Raji (cell line): ENCODE data around the gene PRR14.

Experiments
- POLR2A ChIP-seq: IDR thresholded peaks from 2 replicates; pipeline ENCODE4 v1.6.1; 2011; ENCODE audit warnings: low read depth, low read length, control low read depth; ENCODE audit not compliant: insufficient read depth

The PRR14 gene

DNA sequence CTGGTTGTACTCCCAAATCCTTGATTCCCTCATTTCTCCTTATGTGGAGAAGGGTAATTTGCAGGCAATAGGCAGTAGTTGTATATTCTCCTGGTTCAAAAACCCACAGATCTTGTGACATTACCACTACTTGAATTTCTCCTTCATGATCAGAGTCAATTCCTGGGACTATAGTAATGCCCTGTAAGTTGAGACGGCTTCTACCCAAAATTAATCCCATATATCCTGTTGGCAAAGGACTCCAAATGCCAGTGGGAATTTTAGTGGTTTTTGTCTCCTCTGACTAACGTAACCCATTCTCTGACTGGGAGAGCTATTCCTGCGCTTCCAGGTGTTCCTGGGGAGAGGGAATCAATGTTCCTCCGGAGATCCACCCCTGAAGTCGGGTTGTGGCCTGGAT lies 29.0 kb upstream of the PRR14 start:
- no peak for TF ChIP-seq POLR2A

- no peak for TF ChIP-seq POLR2A
Observed at GRCh38 chr16:30622455-30623032, 28.2 kb upstream of the PRR14 start.

GRCh38 chr16:30623536-30624283 lies 27.1 kb upstream of the PRR14 start:
- no peak for TF ChIP-seq POLR2A

- TF ChIP-seq POLR2A = no peak
Observed at GRCh38 chr16:30626236-30626635, 24.5 kb upstream of the PRR14 start.

GRCh38 chr16:30628628-30629540 lies 21.9 kb upstream of the PRR14 start:
- 0 out of 2 replicates have a peak, but pooled peaks have one; percentile 16 for TF ChIP-seq POLR2A

GRCh38 chr16:30633526-30633925 lies 17.2 kb upstream of the PRR14 start:
- no peak for TF ChIP-seq POLR2A

DNA sequence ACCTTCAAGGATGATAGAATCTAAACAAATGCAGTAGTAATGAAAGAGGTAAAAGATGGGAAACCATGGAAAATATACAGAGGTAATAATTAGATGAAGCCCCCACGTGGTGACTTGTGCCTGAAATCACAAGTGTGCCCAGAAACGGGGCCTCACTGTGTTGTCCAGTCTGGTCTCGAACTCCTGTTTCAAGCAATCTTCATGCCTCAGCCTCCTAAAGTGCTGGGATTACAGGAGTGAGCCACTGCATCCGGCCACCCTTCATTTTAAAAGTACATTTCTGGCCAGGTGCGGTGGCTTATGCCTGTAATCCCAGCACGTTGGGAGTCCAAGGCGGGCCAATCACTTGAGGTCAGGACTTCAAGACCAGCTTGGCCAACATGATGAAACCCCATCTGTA lies 14.2 kb upstream of the PRR14 start:
- TF ChIP-seq POLR2A = no peak

DNA sequence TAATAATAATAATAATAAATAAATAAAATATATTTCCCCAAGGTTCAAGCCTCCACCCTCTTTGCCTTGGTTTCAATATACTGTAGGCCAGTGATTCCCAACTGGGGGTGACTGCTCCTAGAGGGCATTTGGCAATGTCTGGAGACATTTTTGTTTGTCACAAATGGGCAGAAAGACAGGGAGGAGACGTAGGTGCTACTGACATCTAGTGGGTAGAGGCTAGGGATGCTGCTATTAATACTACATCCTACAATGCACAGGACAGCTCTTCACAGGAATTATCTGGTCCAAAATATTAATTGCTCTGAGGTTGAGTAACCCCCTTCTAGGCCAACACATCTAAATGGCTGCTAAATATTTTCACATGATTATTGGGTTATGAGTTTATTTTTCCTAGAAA lies 12.8 kb upstream of the PRR14 start:
- TF ChIP-seq POLR2A = peak; percentile 26; the same call in 1 of the 2 replicates

DNA sequence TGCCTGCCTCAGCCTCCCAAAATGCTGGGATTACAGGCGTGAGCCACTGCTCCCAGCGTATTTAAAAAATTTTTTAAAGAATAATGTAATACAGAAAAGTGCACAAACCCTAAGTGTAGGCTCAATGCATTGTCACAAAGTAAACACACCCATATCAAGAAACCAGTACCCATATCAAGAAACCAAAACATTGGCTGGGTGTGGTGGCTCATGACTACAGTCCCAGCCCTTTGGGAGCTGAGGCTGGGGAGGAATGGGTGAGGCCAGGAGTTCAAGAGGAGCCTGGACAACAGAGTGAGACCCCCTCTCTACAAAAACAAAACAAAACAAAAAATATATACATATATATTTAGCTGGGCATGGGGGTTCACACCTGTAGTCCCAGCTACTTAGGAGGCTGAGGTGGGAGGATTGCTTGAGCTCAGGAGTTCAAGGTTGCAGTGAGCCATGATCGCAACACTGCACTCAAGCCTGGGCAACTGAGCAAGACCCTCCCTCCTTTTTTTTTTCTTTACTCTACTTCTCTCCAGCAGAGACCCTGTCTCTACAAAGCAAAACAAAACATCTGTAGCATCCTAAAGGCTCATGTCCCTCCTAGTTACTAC lies 9.3 kb upstream of the PRR14 start:
- no peak for TF ChIP-seq POLR2A

DNA sequence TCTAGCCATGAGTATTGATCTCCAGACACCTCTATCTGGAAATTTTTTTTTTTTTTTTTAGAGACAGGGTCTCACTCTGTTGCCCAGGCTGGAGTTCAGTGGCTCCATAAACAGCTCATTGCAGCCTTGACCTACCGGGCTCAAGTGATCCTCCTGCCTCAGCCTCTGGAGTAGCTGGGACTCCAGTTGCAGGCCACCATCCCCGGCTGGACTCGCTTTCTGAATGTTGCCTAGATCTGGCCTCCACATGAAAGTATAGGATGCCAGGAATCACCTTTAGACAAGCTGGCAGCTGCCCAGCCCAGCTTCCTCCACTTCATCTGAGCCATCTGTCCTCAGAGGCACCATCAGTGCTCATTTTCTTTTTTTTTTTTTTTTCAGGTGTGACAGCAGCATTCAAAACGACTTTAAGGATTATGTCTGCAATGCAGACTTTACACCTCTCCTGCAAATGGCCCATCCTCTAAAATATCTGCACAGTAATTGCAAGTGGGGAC lies 6.4 kb upstream of the PRR14 start:
- no peak for TF ChIP-seq POLR2A

DNA sequence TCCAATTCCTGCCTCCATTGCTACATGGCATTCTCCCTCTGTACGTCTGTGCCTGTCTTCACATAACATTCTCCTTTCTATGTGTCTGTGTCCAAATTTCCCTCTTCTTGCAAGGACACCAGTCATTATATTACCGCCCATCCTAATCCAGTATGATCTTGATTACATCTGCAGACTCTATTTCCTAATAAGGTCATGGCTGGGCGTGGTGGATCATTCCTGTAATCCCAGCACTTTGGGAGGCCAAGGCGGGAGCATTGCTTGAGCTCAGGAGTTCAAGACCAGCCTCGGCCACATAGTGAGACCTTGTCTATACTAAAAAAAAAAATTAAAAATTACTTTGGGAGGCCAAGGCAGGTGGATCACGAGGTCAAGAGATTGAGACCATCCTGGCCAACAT lies 5.0 kb upstream of the PRR14 start:
- TF ChIP-seq POLR2A = no peak

- no peak for TF ChIP-seq POLR2A
Observed at GRCh38 chr16:30647274-30647571, 3.5 kb upstream of the PRR14 start.

DNA sequence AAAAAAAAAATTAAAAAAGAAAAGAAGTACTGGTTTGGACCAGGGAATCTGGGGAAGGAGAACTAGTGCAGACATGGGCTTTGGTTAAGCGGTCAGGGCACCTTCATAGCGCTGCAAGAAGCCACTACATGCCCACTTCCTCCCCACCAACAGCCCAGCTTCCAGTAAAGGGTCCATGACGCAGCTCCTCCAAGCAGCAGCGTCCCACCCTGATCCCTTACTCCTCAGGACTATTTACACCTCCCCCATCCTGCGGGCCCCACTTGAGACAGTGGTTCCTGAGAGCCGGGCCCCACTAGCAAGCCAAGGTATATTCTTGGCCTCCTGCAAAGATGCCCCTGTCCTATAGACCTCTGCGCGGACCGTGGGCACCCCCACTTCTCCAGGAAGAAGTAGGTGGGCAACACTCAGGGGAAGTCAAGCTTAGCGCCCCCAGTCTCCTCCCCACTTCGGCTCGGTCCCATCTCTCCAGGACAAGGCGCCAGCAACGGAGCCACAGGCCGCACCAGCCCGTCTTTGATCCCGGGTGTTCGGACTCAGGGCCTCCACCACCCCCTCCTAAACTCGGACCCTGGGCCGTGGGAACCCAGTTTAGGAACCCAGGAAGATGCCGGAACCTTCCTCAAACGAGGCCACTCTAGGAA lies 913 bp upstream of the PRR14 start:
- no peak for TF ChIP-seq POLR2A

- TF ChIP-seq POLR2A = peak; percentile 53; the same call in 1 of the 2 replicates
Observed at GRCh38 chr16:30651124-30652004, 604 bp downstream of the PRR14 start.
